Heart left ventricle (tissue), 13 donors: ENCODE data around the gene LRRC55.

Source experiments
- CTCF ChIP-seq, 12 donors: fragments of 200-600 bp; sonication (generic) in 4 of 12; IDR thresholded peaks; one replicate each; pipeline versions ENCODE4 v1.5.0 to v1.8.0; 2018 to 2022; ENCODE audit warnings: antibody characterized with exemption in 12 of 12, mild to moderate bottlenecking in 5 of 12
- POLR2A ChIP-seq, 2 donors: fragments of 450-650 bp; IDR thresholded peaks; one replicate each; pipeline ENCODE4 v1.6.1; 2017; ENCODE audit warnings: antibody characterized with exemption in 2 of 2, mild to moderate bottlenecking in 2 of 2, moderate library complexity in 2 of 2
- donor health status: ischemic (EF 13 %, LVEDD 7.1; RV severe dilation, severe dysfunction).
- donor health status: DM: no; HTN: yes; CAD: no.
- donor health status: DM: no; HTN: no; CAD: no.
- donor health status: ischemic (EF 25% LVEDD 6.9; RV normal size, moderate dysfunction).
- donor health status: ischemic (EF 25% LVEDD 5.7; RV mildly dilated, moderate dysfunction).
- donor health status: ischemic (EF 35%, LVEDD 5.7; RV mildly dilated, moderate dysfunction).
- donor health status: nonischemic (EF 11% LVEDD 7.7; RV severe dilation, severe dysfunction).
- donor health status: DM: yes; HTN: yes; CAD: no.
- donor health status: PGD.
- donor health status: ischemic (EF 29% LVEDD 5.4; RV normal size, mild dysfunction).
- donor health status: nonischemic (EF 23%, LVEDD 6.1; RV moderate dilation, normal function).

GRCh38 chr11:57179681-57180080 lies 2.1 kb upstream of the LRRC55 start:
- TF ChIP-seq CTCF (IDR thresholded peaks at IDR 0.05) = no peak
- no peak for TF ChIP-seq POLR2A (IDR thresholded peaks at IDR 0.05)
